ENCODE measurements around the gene CARD14. TPM values are rescaled to one million over a fixed set of nuclear protein-coding genes. Genes with fewer than 3 reads are reported as not detected.

Gene CARD14
- under 1 TPM in 3 of 6 experiments, not detected in 3; 0.20 to 0.29 (median 0.22) TPM for total RNA-seq
- long read RNA-seq: 0 reads

GRCh38 chr17:80169784-80170500 is at the start of gene CARD14:
Gene CARD14, plus strand, starts transcription at chr17:80170030. Its CDS starts 11,409 bp downstream, at chr17:80181439.
- no peak within 1 kb of the TSS for H3K4me3 ChIP-seq
- WGBS (ENCODE audit: insufficient coverage, low coverage, low lambda C conversion rate, missing lambda C conversion rate): 62% methylated on average over 6 of the region's 19 CpGs
- no peaks in the 10 kb centered on the region for H3K27me3 ChIP-seq
- H3K9me3 ChIP-seq: no peaks in the 10 kb centered on the region
- intact Hi-C loops (cut with DNase I): no loop called here
- ATAC-seq (peak in 1 of 4 donors; percentile 11), DNase-seq (no peak)
- no peaks in the 10 kb centered on the region for H3K4me1 ChIP-seq
- H3K36me3 ChIP-seq: no peaks in the 10 kb centered on the region
- TF ChIP-seq CTCF (IDR thresholded peaks at IDR 0.05) (no peak), POLR2A (IDR thresholded peaks at IDR 0.05) (no peak)
- H3K27ac ChIP-seq: no peak within 1 kb of the TSS

- ATAC-seq (no peak), DNase-seq (no peak)
- no peak overlapping the region for H3K4me3 ChIP-seq
- no peak overlapping the region for H3K27ac ChIP-seq
- TF ChIP-seq POLR2A (IDR thresholded peaks at IDR 0.05) (no peak), CTCF (IDR thresholded peaks at IDR 0.05) (no peak)
- H3K27me3 ChIP-seq: no peaks in the 10 kb centered on the region
- 83% methylated on average over 5 of the region's 17 CpGs for WGBS (ENCODE audit: insufficient coverage, low coverage, low lambda C conversion rate, missing lambda C conversion rate)
- no peaks in the 10 kb centered on the region for H3K36me3 ChIP-seq
- intact Hi-C loops (cut with DNase I): no loop called here
- H3K4me1 ChIP-seq: no peaks in the 10 kb centered on the region
- H3K9me3 ChIP-seq: no peaks in the 10 kb centered on the region
Measured at GRCh38 chr17:80122026-80122575, 47.7 kb upstream of the CARD14 start.

- no peaks in the 10 kb centered on the region for H3K9me3 ChIP-seq
Measured at GRCh38 chr17:80122926-80123505, 46.8 kb upstream of the CARD14 start.

GRCh38 chr17:80123791-80124190 is 46.0 kb upstream of the CARD14 start:
- TF ChIP-seq POLR2A (IDR thresholded peaks at IDR 0.05) (no peak), CTCF (IDR thresholded peaks at IDR 0.05) (no peak)
- Histone ChIP-seq H3K4me3 (no peak overlapping the region), H3K36me3 (no peaks in the 10 kb centered on the region), H3K27me3 (no peaks in the 10 kb centered on the region), H3K4me1 (no peaks in the 10 kb centered on the region), H3K9me3 (no peaks in the 10 kb centered on the region), H3K27ac (no peak overlapping the region)
- DNase-seq (no peak), ATAC-seq (peak in 1 of 4 donors; percentile 52)
- intact Hi-C loops (cut with DNase I): no loop called here
- 83% methylated on average over 11 of the region's 15 CpGs for WGBS (ENCODE audit: insufficient coverage, low coverage, low lambda C conversion rate, missing lambda C conversion rate)

More at GRCh38 chr17:80122926-80123505, 46.8 kb upstream of the CARD14 start:
- intact Hi-C loops (cut with DNase I): no loop called here
- WGBS (ENCODE audit: insufficient coverage, low coverage, low lambda C conversion rate, missing lambda C conversion rate): 86% methylated on average over 2 of the region's 6 CpGs
- DNase-seq: no peak
- H3K4me3 ChIP-seq: no peak overlapping the region
- no peak overlapping the region for H3K27ac ChIP-seq
- H3K27me3 ChIP-seq: no peaks in the 10 kb centered on the region
- H3K36me3 ChIP-seq: no peaks in the 10 kb centered on the region
- no peak for TF ChIP-seq CTCF (IDR thresholded peaks at IDR 0.05)
- TF ChIP-seq POLR2A (IDR thresholded peaks at IDR 0.05): no peak
- ATAC-seq: no peak
- H3K4me1 ChIP-seq: no peaks in the 10 kb centered on the region

All from right lobe of liver (tissue), 6 donors.